ENCODE data around the gene AK8. TPM values are rescaled to one million over a fixed set of nuclear protein-coding genes. Genes with fewer than 3 reads are reported as not detected.

AK8 gene
- total and polyA plus RNA-seq, 8 donors: 0.56 to 0.89 (median 0.60) TPM; not detected in 5

DNA sequence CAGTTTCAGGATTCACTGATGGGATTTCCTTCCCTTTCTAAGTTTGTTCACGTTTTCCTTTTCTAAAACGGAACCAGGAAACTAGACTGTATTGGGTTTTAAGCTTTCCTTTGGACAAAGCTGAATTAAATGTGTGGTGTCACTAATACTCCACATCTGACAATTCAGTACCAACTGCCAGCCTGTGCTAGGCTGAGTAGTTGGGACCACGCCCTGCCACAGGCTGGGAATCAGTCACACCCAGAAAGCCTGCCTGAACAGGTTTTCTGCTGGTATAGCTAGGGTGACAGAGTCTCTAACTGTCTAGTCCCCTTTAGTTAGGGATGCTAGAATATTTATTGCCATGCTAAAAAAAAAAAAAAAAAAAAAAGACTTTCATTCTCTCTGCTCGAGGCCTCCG lies 16.3 kb upstream of the AK8 start:
- Histone ChIP-seq H3K27me3 (no peaks in the 10 kb centered on the region), H3K4me3 (no peak overlapping the region), H3K9me3 (no peaks in the 10 kb centered on the region), H3K36me3 (peaks cover 39 to 91% (median 79%) of the 10 kb centered on the region in 4 donors), H3K4me1 (peaks cover 0 to 16% (median 12%) of the 10 kb centered on the region in 4 donors), H3K27ac (no peak overlapping the region)
- DNase-seq: peak; percentile 44 to 82
- no peak for TF ChIP-seq POLR2A (IDR thresholded peaks at IDR 0.05)
- no peak for TF ChIP-seq POLR2AphosphoS5 (IDR thresholded peaks at IDR 0.05)
- TF ChIP-seq, protein P1, sequence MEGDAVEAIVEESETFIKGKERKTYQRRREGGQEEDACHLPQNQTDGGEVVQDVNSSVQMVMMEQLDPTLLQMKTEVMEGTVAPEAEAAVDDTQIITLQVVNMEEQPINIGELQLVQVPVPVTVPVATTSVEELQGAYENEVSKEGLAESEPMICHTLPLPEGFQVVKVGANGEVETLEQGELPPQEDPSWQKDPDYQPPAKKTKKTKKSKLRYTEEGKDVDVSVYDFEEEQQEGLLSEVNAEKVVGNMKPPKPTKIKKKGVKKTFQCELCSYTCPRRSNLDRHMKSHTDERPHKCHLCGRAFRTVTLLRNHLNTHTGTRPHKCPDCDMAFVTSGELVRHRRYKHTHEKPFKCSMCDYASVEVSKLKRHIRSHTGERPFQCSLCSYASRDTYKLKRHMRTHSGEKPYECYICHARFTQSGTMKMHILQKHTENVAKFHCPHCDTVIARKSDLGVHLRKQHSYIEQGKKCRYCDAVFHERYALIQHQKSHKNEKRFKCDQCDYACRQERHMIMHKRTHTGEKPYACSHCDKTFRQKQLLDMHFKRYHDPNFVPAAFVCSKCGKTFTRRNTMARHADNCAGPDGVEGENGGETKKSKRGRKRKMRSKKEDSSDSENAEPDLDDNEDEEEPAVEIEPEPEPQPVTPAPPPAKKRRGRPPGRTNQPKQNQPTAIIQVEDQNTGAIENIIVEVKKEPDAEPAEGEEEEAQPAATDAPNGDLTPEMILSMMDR (IDR thresholded peaks at IDR 0.05): no peak
- no peak for TF ChIP-seq EP300 (IDR thresholded peaks at IDR 0.05)
- intact Hi-C loops (cut with DNase I; ENCODE audit: low total_unique reads): no loop called here
- WGBS, 5 donors: 49 to 69% (median 57%) methylated on average over 5 of the region's 5 CpGs

DNA sequence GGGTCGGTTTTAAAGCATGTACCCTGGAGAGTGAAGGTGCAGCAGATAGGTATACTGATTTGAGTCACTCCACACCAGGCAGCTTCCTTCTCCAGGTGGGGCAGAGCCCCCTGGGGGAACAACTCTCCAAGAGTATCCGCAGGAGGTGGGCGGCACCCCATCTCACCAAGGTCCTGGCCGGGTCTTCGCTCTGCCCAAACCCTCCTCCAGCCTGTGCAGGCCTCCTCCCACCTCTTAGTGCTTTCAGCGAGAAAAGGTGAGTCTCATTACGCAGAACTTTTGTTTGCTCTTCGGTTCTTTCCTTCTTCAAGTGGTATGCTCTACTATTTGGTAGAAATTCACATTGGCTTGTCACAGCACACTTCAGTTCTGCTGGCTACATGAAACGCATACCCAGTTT lies 14.3 kb upstream of the AK8 start:
- no peak overlapping the region for H3K4me3 ChIP-seq
- H3K27me3 ChIP-seq: no peaks in the 10 kb centered on the region
- 69 to 84% (median 79%) methylated on average over 9 of the region's 9 CpGs for WGBS, 5 donors
- DNase-seq: no peak
- peaks cover 26 to 84% (median 69%) of the 10 kb centered on the region in 4 donors for H3K36me3 ChIP-seq
- TF ChIP-seq EP300 (IDR thresholded peaks at IDR 0.05): no peak
- no peak for TF ChIP-seq POLR2A (IDR thresholded peaks at IDR 0.05)
- TF ChIP-seq, protein P1 (IDR thresholded peaks at IDR 0.05): no peak
- TF ChIP-seq POLR2AphosphoS5 (IDR thresholded peaks at IDR 0.05): no peak
- peaks cover 0 to 16% (median 12%) of the 10 kb centered on the region in 4 donors for H3K4me1 ChIP-seq
- intact Hi-C loops (cut with DNase I; ENCODE audit: low total_unique reads): no loop called here
- no peak overlapping the region for H3K27ac ChIP-seq
- H3K9me3 ChIP-seq: no peaks in the 10 kb centered on the region

DNA sequence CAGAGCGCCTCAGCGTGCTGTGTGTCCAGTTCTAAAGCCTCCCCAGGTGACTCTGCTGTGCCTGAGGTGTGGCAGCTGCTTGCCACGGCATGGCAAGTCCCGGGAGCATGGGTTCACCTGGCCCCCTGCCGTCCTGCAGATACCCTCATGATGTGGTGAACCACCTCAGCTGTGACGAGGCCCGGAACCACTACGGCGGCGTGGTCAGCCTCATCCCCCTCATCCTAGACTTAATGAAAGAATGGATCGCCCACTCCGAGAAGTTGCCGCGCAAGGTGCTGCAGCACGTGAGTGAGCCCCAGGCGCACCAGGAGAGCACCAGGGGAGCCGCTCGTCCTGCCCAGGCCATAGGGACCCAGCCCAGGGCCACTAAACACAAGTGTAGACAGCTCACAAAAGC lies 10.1 kb upstream of the AK8 start:
- TF ChIP-seq POLR2AphosphoS5 (IDR thresholded peaks at IDR 0.05): no peak
- no peak for TF ChIP-seq EP300 (IDR thresholded peaks at IDR 0.05)
- no peak for TF ChIP-seq POLR2A (IDR thresholded peaks at IDR 0.05)
- TF ChIP-seq, protein P1 (IDR thresholded peaks at IDR 0.05): no peak
- Histone ChIP-seq H3K36me3 (peaks cover 0 to 80% (median 42%) of the 10 kb centered on the region in 4 donors), H3K27me3 (no peaks in the 10 kb centered on the region), H3K4me1 (no peaks in the 10 kb centered on the region), H3K27ac (no peak overlapping the region), H3K9me3 (no peaks in the 10 kb centered on the region), H3K4me3 (no peak overlapping the region)
- intact Hi-C loops (cut with DNase I; ENCODE audit: low total_unique reads): no loop called here
- WGBS, 5 donors: 84 to 97% (median 94%) methylated on average over 8 to 18 of the region's 18 CpGs
- no peak for DNase-seq

DNA sequence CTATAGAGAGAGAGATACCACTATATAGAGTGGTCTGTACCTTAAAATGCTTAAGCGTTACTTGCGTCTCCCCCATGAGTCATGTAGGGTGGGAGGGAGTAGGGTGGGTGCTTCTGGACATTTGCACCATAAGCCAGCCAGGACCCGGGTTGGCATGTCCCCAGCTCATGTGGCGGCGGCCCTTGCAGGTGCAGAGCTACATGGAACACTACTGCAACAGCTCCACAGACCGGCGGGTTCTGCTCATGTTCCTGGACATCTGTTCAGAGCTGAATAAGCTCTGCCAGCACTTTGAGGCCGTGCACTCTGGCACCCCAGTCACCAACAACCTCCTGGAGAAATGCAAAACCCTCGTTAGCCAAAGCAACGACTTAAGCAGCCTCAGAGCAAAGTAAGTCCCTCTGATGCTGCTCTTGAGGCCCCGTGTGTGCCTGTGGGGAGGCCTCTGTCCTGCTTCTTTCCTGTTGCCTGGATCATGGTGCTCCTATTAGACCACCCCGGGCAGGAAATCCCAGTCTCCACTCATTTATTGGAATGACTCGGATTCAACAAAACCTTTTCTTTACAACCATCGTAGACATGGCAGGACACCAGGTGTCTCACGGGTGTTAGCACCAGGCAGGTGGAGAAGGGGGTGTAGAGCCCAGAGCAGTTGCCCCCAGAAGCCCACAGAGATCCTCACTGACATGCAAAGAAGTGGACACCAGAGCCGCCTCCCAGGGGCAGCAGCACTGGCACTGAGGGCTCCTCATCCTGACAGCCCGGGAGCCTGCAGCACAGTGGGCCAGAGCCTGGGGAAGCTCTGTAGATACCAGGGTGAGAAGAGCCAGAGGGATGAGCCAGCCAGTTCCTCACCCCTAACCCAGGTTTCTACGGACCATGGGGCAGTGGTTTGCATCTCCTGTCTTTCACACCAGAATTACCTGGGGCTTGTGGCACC lies 9.4 kb upstream of the AK8 start:
- no peaks in the 10 kb centered on the region for H3K4me1 ChIP-seq
- DNase-seq: no peak
- 88 to 96% (median 90%) methylated on average over 16 to 18 of the region's 18 CpGs for WGBS, 5 donors

More for the DNA sequence above, 9.4 kb upstream of the AK8 start:
- TF ChIP-seq POLR2AphosphoS5 (IDR thresholded peaks at IDR 0.05) (no peak), POLR2A (IDR thresholded peaks at IDR 0.05) (no peak), EP300 (IDR thresholded peaks at IDR 0.05) (no peak)
- TF ChIP-seq, protein P1 (IDR thresholded peaks at IDR 0.05): no peak
- Histone ChIP-seq H3K4me3 (no peak overlapping the region), H3K9me3 (no peaks in the 10 kb centered on the region), H3K27me3 (no peaks in the 10 kb centered on the region), H3K36me3 (peaks cover 0 to 73% (median 35%) of the 10 kb centered on the region in 4 donors), H3K27ac (no peak overlapping the region)
- intact Hi-C loops (cut with DNase I; ENCODE audit: low total_unique reads): no loop called here

Measured in stomach (tissue), 9 donors.